SJSA1 (cell line): ENCODE data around the gene ARF1. TPM values are rescaled to one million over a fixed set of nuclear protein-coding genes. Genes with fewer than 3 reads are reported as not detected.

ENCODE experiments used
- DNase-seq, 2 experiments: peaks; one replicate each; pipeline ENCODE4 v3.0.0-alpha.2; 2015 to 2020; ENCODE audit warnings: low spot score in 2 of 2, low read depth in 1 of 2
- H3K27ac ChIP-seq: fragments of 250-450 bp; sonication (Bioruptor Pico); 2 replicates; pipeline ENCODE4 v1.5.1; 2020; ENCODE audit warnings: mild to moderate bottlenecking, moderate library complexity
- H3K27me3 ChIP-seq: fragments of 250-450 bp; sonication (Bioruptor Pico); replicated peaks from 2 replicates; pipeline ENCODE4 v1.5.1; 2020; ENCODE audit warnings: mild to moderate bottlenecking, moderate library complexity
- H3K36me3 ChIP-seq: fragments of 250-450 bp; sonication (Bioruptor Pico); 2 replicates; pipeline ENCODE4 v1.5.1; 2020; ENCODE audit warnings: mild to moderate bottlenecking
- H3K4me1 ChIP-seq: fragments of 250-450 bp; sonication (Bioruptor Pico); replicated peaks from 2 replicates; pipeline ENCODE4 v1.6.1; 2021; ENCODE audit warnings: mild to moderate bottlenecking
- H3K4me3 ChIP-seq: fragments of 250-450 bp; sonication (Bioruptor Pico); 2 replicates; pipeline ENCODE4 v1.5.1; 2020; ENCODE audit warnings: mild to moderate bottlenecking
- H3K9me3 ChIP-seq: fragments of 250-450 bp; sonication (Bioruptor Pico); replicated peaks from 2 replicates; pipeline ENCODE4 v1.5.1; 2020; ENCODE audit warnings: mild to moderate bottlenecking
- total RNA-seq: library from RNA; depleted of rRNA; stranded (reverse); fragments of >200 nt; shearing (Covaris generic); gene quantifications from 2 replicates; pipeline ENCODE4 v1.2.3, GENCODE V29; 2014

Gene ARF1
- total RNA-seq, 1 experiment from 2014 or later, result 212 TPM

DNA sequence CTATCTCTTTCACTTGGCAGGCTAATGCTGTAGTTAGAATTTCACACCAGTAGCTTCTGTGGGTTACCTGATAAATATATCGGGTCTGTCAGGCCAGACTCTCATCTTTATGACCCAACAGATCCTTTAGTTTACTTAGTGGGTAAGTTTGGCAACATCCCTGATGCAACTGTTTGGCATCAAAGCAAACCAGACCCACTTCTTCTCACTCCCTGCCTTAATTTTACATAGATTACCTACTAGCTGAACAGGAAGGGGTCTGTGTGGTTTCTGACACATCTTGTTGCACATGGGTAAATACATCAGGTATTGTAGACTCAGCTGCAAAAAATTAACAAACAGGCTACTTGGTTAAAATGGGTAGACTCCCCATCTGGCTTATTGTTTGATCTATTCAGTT, 54.4 kb downstream of the ARF1 start:
- peaks cover 17% of the 10 kb centered on the region for H3K36me3 ChIP-seq
- H3K4me3 ChIP-seq, result no peak overlapping the region
- no peak for DNase-seq
- no peaks in the 10 kb centered on the region for H3K9me3 ChIP-seq
- peaks cover 7% of the 10 kb centered on the region for H3K4me1 ChIP-seq
- H3K27ac ChIP-seq, result no peak overlapping the region
- H3K27me3 ChIP-seq, result peaks cover 17% of the 10 kb centered on the region; the same call in 1 of the 2 replicates

DNA sequence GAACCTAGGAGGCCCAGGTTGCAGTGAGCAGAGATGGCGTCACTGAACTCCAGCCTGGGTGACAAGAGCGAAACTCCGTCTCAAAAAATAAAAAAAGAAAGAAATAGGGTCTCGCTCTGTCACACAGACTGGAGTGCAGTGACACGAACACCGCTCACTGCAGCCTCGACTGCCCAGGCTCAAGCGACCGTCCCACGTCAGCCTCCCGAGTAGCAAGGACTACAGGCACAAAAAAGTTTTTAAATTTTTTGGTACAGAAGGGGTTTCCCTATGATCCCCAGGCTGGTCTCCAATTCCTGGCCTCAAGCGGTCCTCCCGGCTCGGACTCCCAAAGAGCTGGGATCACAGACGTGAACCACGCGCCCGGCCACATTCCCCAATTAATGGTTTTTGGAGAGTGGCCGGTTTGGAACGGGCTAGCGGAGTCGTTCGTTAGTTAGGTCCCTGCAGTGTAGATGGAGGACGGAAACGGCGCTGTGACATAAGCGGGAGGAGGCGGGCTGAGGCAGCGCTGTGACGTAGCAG, 57.0 kb downstream of the ARF1 start:
- H3K27me3 ChIP-seq, result 0 out of 2 replicates have a peak, but pooled peaks cover 5% of the 10 kb centered on the region
- peaks cover 35% of the 10 kb centered on the region for H3K36me3 ChIP-seq
- H3K27ac ChIP-seq, result peak overlapping the region; percentile 29; the same call in 1 of the 2 replicates
- H3K9me3 ChIP-seq, result no peaks in the 10 kb centered on the region
- H3K4me3 ChIP-seq, result peak overlapping the region; percentile 95
- H3K4me1 ChIP-seq, result peaks cover 13% of the 10 kb centered on the region
- DNase-seq, result no peak

DNA sequence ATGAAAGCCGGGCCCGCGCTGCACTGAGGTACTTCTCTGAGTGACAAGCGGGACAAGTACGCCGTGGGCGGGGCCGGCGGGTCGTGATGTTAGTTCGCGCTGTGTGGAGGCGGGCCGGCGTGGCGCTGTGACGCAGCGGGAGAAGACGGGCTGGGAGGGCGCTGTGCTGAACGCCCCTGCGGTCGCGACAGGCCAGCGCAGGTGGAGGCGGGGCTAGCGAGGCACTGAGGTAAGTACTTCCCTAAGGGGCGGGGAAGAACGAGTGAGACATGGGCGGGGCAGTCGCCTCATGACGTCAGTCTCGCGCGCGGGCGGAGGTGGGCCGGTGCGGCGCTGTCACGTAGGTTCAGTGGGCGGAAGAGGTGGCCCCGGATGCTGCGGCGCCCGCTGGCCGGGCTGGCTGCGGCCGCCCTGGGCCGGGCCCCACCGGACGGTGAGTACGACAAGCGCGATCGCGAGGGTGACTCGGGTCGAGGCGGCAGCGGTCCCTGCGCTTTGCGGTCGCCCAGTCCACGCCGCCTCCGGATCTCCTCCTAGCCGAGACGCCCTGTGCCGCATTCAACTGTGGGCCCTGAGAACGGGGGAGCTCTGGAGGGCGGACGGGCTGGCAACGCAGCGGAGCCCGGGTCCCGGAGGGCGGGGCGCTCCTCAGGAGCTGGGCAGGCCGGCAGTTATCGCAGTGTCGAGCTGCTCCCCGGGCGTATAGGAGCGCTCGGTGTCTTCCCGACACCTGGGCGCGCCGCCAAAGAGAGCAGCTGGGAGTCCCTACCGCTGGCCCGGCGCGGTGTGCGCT, 57.6 kb downstream of the ARF1 start, which contains the start of gene GUK1:
TSS of gene GUK1 (plus strand) at position 349 of the 793 bp plus-strand sequence. CDS start at position 373, 24 bp downstream.
- peak within 1 kb of the TSS; percentile 89 for H3K27ac ChIP-seq
- H3K4me1 ChIP-seq, result peaks cover 13% of the 10 kb centered on the region
- 0 out of 2 replicates have a peak, but pooled peaks cover under 1% of the 10 kb centered on the region for H3K27me3 ChIP-seq
- H3K9me3 ChIP-seq, result no peaks in the 10 kb centered on the region
- H3K4me3 ChIP-seq, result peak within 1 kb of the TSS; percentile 95
- H3K36me3 ChIP-seq, result peaks cover 41% of the 10 kb centered on the region
- DNase-seq, result peak; percentile 99 to 100

DNA sequence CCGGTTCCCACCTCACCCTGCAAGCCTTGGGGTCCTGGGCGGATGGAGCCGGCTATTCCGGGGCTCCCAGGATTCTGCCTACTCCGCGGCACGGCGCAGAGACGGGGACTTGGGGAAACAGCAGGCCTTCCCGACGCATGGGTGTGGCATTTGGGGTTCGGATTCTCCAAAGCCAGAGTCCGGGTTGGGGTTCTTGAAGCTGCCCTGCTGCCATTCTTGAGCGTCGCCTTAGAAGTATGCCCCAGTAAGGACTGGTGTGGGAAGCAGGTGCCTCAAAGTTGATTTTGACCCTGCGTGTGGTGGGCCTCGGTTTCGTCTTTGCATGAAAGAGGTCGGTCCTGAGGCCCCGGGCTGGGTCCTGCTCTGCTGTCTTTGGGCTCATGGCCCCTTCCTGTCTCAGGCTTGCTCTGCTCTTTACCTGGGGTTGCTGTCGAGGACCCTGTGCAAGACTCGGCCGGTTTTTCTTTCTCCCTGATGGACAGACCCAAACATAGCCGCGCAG, 58.3 kb downstream of the ARF1 start:
- Histone ChIP-seq H3K36me3 (peaks cover 48% of the 10 kb centered on the region), H3K27me3 (no peaks in the 10 kb centered on the region), H3K9me3 (no peaks in the 10 kb centered on the region), H3K27ac (peak overlapping the region; percentile 89), H3K4me1 (peaks cover 13% of the 10 kb centered on the region), H3K4me3 (peak overlapping the region; percentile 95)
- no peak for DNase-seq

DNA sequence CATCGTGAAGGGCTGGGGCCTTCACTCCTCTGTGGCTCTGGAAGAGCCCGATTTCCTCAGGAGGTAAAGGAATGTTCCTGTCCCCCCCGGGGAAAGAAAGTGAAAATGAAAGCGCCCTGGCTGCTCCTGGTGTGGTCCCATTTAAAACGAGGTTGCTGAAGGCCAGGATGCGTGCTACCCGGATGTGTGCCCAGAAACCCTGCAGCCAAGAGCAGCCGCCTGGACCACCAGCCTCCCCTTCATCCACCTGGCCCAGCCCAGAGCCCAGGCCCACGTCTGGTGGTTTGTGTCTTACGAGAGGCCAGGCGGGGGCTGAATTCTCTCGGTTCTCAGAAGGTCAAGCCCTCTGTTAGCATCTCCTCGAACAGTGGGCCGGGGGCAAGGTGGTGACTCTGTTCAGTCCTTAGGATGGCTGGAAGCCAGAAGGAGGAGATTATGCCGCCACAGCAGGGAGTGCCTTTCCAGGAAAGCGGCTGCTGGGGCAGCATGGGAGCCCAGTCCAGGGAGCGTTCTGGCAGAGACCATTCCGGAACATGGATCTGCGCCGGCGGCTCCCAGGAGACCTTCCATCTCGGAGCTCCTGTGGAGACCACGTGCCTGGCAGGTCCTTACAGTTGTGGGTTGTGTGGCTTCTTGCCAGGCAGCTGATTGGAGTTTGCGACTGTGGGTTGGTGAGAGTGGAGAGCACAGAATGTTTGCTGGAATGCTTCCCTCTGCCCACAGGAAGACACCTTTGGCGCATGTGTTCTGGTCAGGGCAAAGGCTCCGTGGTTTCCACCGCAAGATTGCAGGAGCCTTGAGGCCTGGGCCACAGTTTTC, 58.9 kb downstream of the ARF1 start:
- Histone ChIP-seq H3K27me3 (no peaks in the 10 kb centered on the region), H3K4me3 (peak overlapping the region; percentile 95)
- DNase-seq, result peak; percentile 70 to 75

DNA sequence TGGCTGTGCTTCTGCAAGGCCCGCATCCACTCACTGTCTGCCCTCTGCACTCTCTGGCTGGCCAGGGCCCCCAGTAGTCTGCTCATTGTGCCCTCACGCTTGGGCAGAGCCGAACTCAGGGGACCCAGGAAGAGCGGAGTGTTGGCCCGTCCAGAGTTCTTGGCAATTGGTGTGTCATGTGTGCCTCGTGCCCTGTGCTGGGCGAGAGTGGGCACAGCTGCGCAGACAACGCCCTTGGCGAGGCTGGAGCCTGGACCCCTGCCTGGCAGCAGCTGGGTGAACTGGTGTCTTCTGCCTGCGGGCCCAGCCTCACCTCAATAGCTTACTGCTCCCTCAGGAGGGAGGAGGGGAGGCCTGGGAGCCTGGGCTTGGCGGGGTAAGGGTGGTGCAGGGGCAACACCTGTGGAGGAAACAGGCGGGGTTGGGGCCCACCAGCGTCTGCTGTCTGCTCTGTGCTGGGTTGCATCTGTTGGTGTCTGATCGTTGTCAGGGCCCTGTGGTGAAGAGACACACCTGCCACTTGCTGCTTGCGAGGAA, 59.7 kb downstream of the ARF1 start:
- H3K36me3 ChIP-seq, result peaks cover 62% of the 10 kb centered on the region
- no peaks in the 10 kb centered on the region for H3K27me3 ChIP-seq
- no peak for DNase-seq
- peaks cover 13% of the 10 kb centered on the region for H3K4me1 ChIP-seq
- no peaks in the 10 kb centered on the region for H3K9me3 ChIP-seq
- H3K4me3 ChIP-seq, result peak overlapping the region; percentile 95; the same call in 1 of the 2 replicates
- H3K27ac ChIP-seq, result no peak overlapping the region

More for the DNA sequence above, 58.9 kb downstream of the ARF1 start:
- H3K27ac ChIP-seq, result peak overlapping the region; percentile 89
- H3K9me3 ChIP-seq, result no peaks in the 10 kb centered on the region
- peaks cover 13% of the 10 kb centered on the region for H3K4me1 ChIP-seq
- peaks cover 55% of the 10 kb centered on the region for H3K36me3 ChIP-seq

DNA sequence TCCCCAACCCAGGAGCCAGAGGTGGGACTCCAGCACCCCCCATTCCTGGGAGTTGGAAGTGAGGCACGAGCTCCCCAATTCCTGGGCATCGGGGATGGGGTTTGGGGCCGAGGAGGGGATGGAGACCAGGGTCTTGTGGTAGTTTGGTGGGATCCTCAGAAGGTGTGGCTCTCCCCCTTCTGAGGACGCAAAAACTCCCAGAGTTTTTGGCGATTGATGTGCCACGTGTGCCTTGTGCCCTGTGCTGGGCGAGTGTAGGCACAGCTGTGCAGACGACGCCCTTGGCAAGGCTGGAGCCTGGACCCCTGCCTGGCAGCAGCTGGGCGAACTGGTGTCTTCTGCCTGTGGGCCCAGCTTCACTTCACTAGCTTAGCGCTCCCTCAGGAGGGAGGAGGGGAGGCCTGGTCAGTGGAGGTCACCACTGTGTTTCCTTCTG, 60.2 kb downstream of the ARF1 start:
- H3K4me1 ChIP-seq, result peaks cover 13% of the 10 kb centered on the region
- no peaks in the 10 kb centered on the region for H3K27me3 ChIP-seq
- no peak overlapping the region for H3K4me3 ChIP-seq
- H3K9me3 ChIP-seq, result no peaks in the 10 kb centered on the region
- peaks cover 67% of the 10 kb centered on the region for H3K36me3 ChIP-seq
- DNase-seq, result no peak
- no peak overlapping the region for H3K27ac ChIP-seq

DNA sequence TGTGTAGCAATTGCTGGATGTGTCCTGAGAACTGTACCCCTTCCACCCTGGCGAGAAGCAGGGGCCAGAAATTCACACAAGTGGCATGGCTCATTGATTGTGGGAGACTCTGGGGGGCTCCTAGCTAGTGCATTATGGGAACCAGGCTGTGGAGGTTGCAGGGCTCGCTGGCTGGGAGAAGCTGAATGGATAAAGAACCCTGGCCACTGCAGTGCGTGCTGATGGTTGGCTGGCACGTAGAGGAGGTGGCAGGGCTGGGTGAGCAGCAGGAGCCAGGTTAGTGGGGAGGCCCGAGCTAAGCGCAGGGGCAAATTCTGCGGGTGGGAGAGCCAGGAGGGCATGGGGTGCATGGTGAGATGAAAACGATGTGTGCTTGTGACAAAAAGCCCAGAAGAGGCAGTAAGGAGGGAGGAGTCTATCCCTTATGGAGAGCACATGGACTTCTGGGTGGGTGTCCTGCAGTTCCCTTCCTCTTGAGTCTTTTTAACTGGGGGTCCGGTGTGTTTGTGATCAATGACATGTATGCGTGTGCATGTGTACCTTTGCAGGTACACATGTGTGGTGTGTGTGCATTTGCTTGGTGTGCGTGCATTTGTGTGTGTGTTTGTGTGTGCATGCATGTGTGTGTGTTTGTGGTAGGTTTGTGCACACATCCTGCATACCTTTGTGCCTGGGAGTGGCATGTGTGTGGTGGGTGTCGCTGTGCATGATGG, 61.1 kb downstream of the ARF1 start:
- DNase-seq, result no peak
- H3K27ac ChIP-seq, result no peak overlapping the region

DNA sequence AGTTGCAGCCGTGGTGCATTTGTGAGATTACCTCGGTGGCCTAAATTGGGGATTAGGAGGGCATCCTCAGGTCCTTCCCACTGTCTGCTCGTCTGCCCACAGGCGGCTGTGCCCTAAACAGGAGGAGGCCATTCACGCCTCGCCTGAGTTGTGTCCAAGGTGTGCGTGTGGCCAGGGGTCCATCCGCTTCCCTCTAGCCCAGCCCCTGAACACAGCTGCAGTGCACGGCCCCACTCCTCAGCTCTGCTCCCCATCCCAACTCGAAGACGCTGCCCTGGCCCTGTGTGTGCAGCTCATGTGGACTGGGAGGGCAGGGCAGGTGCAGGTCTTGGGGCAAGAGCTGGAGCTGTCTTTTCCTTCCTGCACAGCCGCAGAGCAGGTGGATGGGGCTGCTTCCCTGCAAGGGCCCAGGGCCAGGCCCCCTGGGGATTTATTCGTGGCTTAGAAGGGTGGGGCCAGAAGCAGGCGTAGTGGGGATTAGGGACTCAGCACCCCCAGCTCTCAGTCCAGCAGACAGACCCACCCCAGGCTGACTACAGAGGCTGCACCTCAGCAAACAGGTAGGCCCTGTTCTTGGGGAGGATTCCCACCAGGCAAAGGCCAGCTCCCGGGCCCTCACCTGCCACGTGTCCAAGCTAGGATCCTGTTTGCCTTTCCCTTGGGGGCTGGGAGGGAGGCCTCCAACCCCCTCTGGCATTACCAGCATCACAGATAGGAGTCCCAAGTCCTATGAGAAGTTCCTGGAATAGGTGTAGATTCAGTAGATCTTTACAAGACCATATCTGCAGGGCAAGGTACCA, 61.9 kb downstream of the ARF1 start:
- no peaks in the 10 kb centered on the region for H3K9me3 ChIP-seq
- no peak overlapping the region for H3K4me3 ChIP-seq
- H3K27me3 ChIP-seq, result no peaks in the 10 kb centered on the region
- no peak overlapping the region for H3K27ac ChIP-seq
- peaks cover 84% of the 10 kb centered on the region for H3K36me3 ChIP-seq
- H3K4me1 ChIP-seq, result peaks cover 13% of the 10 kb centered on the region
- no peak for DNase-seq

More for the DNA sequence above, 61.1 kb downstream of the ARF1 start:
- H3K9me3 ChIP-seq, result no peaks in the 10 kb centered on the region
- no peak overlapping the region for H3K4me3 ChIP-seq
- H3K4me1 ChIP-seq, result peaks cover 13% of the 10 kb centered on the region
- no peaks in the 10 kb centered on the region for H3K27me3 ChIP-seq
- H3K36me3 ChIP-seq, result peaks cover 77% of the 10 kb centered on the region

DNA sequence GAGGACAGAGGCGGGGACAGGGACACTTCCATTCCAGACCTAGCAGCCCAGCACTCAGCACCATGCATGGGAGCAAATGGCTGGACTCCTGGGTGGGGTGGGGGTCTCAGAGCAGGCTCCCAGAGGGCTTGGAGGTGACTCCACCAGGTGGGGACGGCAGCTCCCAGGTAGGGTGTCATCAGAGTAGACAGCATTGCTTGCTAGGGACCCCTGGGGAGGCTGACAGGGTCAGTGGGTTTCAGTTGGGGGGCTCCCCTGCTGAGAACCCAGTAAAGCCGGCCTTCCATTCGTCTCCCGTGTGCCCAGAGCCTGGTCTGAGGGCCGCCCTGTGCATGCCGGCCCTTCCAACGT, 62.5 kb downstream of the ARF1 start:
- Histone ChIP-seq H3K27me3 (no peaks in the 10 kb centered on the region), H3K4me1 (peaks cover 13% of the 10 kb centered on the region), H3K36me3 (peaks cover 89% of the 10 kb centered on the region), H3K9me3 (no peaks in the 10 kb centered on the region), H3K27ac (no peak overlapping the region), H3K4me3 (no peak overlapping the region)
- no peak for DNase-seq

DNA sequence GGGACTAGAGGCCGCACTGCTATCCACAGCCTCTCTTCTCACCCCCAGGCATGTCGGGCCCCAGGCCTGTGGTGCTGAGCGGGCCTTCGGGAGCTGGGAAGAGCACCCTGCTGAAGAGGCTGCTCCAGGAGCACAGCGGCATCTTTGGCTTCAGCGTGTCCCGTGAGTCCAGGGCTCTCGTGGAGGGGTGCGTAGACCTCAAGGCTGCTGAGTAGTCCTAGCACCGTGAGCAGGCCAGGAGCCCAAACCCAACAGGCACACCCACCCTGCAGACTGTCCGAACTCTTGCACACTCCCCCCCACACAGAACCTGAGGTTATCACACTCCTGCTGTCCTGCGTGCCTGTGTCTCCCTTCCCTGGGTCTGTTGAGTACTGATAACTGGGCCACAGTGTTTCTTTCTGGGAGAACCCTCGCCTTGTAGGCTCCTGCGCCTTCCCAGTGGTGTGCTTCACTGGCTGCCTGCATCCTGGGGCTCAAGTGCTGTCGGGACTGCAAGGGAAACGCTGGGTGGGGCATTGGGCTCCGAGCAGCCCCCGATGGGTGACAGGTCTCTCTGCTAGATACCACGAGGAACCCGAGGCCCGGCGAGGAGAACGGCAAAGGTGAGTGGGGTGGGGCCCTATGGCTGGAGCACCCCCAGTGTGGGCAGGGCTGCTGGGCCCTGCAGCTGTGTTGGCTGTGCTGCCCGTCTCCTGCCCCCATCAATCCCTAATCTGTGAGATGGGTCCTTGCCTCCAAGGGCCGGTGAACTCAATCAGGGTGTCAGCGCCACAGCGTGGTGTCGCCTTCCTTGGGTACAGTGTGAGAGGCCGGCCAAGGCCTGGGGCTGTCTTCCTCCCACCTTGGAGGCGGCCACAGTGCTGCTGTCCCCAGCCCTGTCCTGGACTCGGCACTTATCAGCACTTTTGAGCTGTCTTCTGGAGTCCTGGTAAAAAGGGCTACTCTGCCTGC, 63.2 kb downstream of the ARF1 start:
- no peak for DNase-seq

More for the DNA sequence above, 63.2 kb downstream of the ARF1 start:
- Histone ChIP-seq H3K36me3 (peaks cover 88% of the 10 kb centered on the region), H3K4me3 (no peak overlapping the region), H3K9me3 (no peaks in the 10 kb centered on the region), H3K27ac (no peak overlapping the region), H3K27me3 (no peaks in the 10 kb centered on the region), H3K4me1 (peaks cover 13% of the 10 kb centered on the region)
